HCT116 (cell line): ENCODE measurements around the gene LTBP4. TPM values are rescaled to one million over a fixed set of nuclear protein-coding genes. Genes with fewer than 3 reads are reported as not detected.
A peak's percentile ranks its signal among the peaks of the same experiment; 100 is the strongest.

ENCODE experiments used
- ATAC-seq: fragments of 200-7000 bp; cut with Tn5 transposase; 2 replicates; pipeline ENCODE4 v1.9.1; 2020; ENCODE audit warnings: mild to moderate bottlenecking, moderate library complexity
- BruUV-seq: library from RNA; stranded (reverse); fragments of 400-500 nt; replicated peaks from 2 replicates; lab custom pipeline; 2021; lab: Mats Ljungman, UMichigan
- CTCF ChIA-PET: fragments of 300-600 bp; sonication (Branson Sonifier 250); formaldehyde crosslinking; loops from one replicate; lab custom pipeline; 2021; ENCODE audit warnings: antibody characterized with exemption; lab: Charles Lee
- POLR2A ChIA-PET: fragments of 300-600, 350-600 bp; sonication (Branson Sonifier 250); formaldehyde crosslinking; loops from one replicate; lab custom pipeline; 2021; ENCODE audit warnings: antibody characterized with exemption; lab: Charles Lee
- RAD21 ChIA-PET, 2 experiments: fragments of 300-600 bp; sonication (Branson Sonifier 250); formaldehyde crosslinking; loops; one replicate each; lab custom pipeline; 2023; ENCODE audit warnings: low total read pairs in 2 of 2; ENCODE audit not compliant: uncharacterized antibody in 2 of 2, unreplicated experiment in 2 of 2, low non-redundant PET in 1 of 2; lab: Charles Lee
- DNase-seq: peaks from one replicate; pipeline ENCODE4 v3.0.0-alpha.2; 2010; ENCODE audit warnings: low read depth, low spot score
- H2AFZ ChIP-seq: fragments of 200-600 bp; shearing (Covaris generic), sonication (generic); 2 replicates; pipeline ENCODE4 v1.6.1; 2017; ENCODE audit warnings: low read depth, mixed run types, mixed read lengths, antibody characterized with exemption, low read length; ENCODE audit not compliant: poor library complexity, severe bottlenecking
- H3K27ac ChIP-seq: 2 replicates; pipeline ENCODE4 v1.5.1; 2012; ENCODE audit warnings: low read depth, low read length
- H3K27me3 ChIP-seq: fragments of 200-600 bp; sonication (generic); 2 replicates; pipeline ENCODE4 v1.6.1; 2016; ENCODE audit warnings: mixed run types, low read length, mixed read lengths; ENCODE audit not compliant: insufficient read depth
- H3K36me3 ChIP-seq, 2 experiments: fragments of 200-500 bp in 1 of 2; fragments of 200-600 bp in 1 of 2; sonication (Bioruptor generic) in 1 of 2; sonication (generic) in 1 of 2; 2 replicates each; pipeline versions ENCODE4 v1.5.1 to v1.6.1; 2014 to 2016; ENCODE audit warnings: low read length in 2 of 2, inconsistent platforms in 1 of 2, mixed read lengths in 1 of 2, mixed run types in 1 of 2; ENCODE audit not compliant: insufficient read depth in 2 of 2, control insufficient read depth in 1 of 2
- H3K4me1 ChIP-seq, 2 experiments: fragments of 200-600 bp in 1 of 2; sonication (generic) in 1 of 2; 2 replicates each; pipeline versions ENCODE4 v1.5.1 to v1.6.1; 2012 to 2017; ENCODE audit warnings: low read length in 2 of 2, inconsistent platforms in 1 of 2, mild to moderate bottlenecking in 1 of 2, mixed read lengths in 1 of 2, mixed run types in 1 of 2, moderate library complexity in 1 of 2; ENCODE audit not compliant: insufficient read depth in 2 of 2, control insufficient read depth in 1 of 2
- H3K4me2 ChIP-seq: fragments of 200-600 bp; sonication (generic); 2 replicates; pipeline ENCODE4 v1.6.1; 2017; ENCODE audit warnings: mixed run types, low read length, mixed read lengths
- H3K4me3 ChIP-seq, 2 experiments: fragments of 200-600 bp in 1 of 2; sonication (generic) in 1 of 2; replicated peaks in 1 of 2; 2 replicates each; pipeline ENCODE4 v1.5.1; 2011 to 2016; ENCODE audit warnings: low read length in 2 of 2, control low read depth in 1 of 2, low read depth in 1 of 2, mild to moderate bottlenecking in 1 of 2, mixed read lengths in 1 of 2, mixed run types in 1 of 2
- H3K79me2 ChIP-seq: fragments of 200-600 bp; sonication (generic); 2 replicates; pipeline ENCODE4 v1.6.1; 2017; ENCODE audit warnings: mild to moderate bottlenecking, mixed run types, low read length, moderate library complexity, mixed read lengths; ENCODE audit not compliant: insufficient read depth
- H3K9ac ChIP-seq: fragments of 200-600 bp; sonication (generic); 2 replicates; pipeline ENCODE4 v1.6.1; 2016; ENCODE audit warnings: low read length, mixed read lengths
- H3K9me2 ChIP-seq: fragments of 200-600 bp; sonication (generic), shearing (Covaris generic); 2 replicates; pipeline ENCODE4 v1.6.1; 2017; ENCODE audit warnings: mixed run types, mild to moderate bottlenecking, moderate library complexity; ENCODE audit not compliant: insufficient read depth
- H3K9me3 ChIP-seq, 2 experiments: fragments of 200-500 bp in 1 of 2; fragments of 200-600 bp in 1 of 2; sonication (Bioruptor generic) in 1 of 2; sonication (generic) in 1 of 2; 2 replicates each; pipeline ENCODE4 v1.6.1; 2014 to 2017; ENCODE audit warnings: low read length in 2 of 2, mixed read lengths in 2 of 2, inconsistent platforms in 1 of 2, low read depth in 1 of 2, mild to moderate bottlenecking in 1 of 2, mixed run types in 1 of 2, moderate library complexity in 1 of 2; ENCODE audit not compliant: control insufficient read depth in 1 of 2, insufficient read depth in 1 of 2
- H4K20me1 ChIP-seq: fragments of 200-600 bp; sonication (generic), shearing (Covaris generic); 2 replicates; pipeline ENCODE4 v1.6.1; 2017; ENCODE audit warnings: mixed run types, mild to moderate bottlenecking, moderate library complexity; ENCODE audit not compliant: insufficient read depth
- CBX3 ChIP-seq: IDR thresholded peaks from 2 replicates; pipeline ENCODE4 v1.6.1; 2012; ENCODE audit warnings: low read depth
- EZH2 ChIP-seq: fragments of 200-600 bp; sonication (generic); IDR thresholded peaks from 2 replicates; pipeline ENCODE4 v1.6.1; 2017; ENCODE audit warnings: antibody characterized with exemption, mixed run types
- POLR2A ChIP-seq: IDR thresholded peaks from 2 replicates; pipeline ENCODE4 v1.7.0; 2011; ENCODE audit warnings: borderline replicate concordance; ENCODE audit not compliant: insufficient read depth, insufficient read length; ENCODE audit errors: extremely low read depth
- RAD21 ChIP-seq: IDR thresholded peaks from 2 replicates; pipeline ENCODE4 v1.6.1; 2012; ENCODE audit warnings: low read depth, mild to moderate bottlenecking
- SIN3A ChIP-seq: IDR thresholded peaks from 2 replicates; pipeline ENCODE4 v1.6.1; 2012; ENCODE audit warnings: low read depth
- SP1 ChIP-seq: IDR thresholded peaks from 2 replicates; pipeline ENCODE4 v1.6.1; 2012; ENCODE audit warnings: low read depth
- TCF7L2 ChIP-seq: IDR thresholded peaks from 2 replicates; pipeline ENCODE4 v1.7.0; 2011; ENCODE audit warnings: borderline replicate concordance, inconsistent platforms; ENCODE audit not compliant: insufficient read depth, insufficient read length; ENCODE audit errors: extremely low read depth
- YY1 ChIP-seq: IDR thresholded peaks from 2 replicates; pipeline ENCODE4 v1.6.1; 2011; ENCODE audit warnings: low read length, low read depth, moderate library complexity, mild to moderate bottlenecking; ENCODE audit not compliant: insufficient replicate concordance; ENCODE audit errors: extremely low read depth
- ZFX ChIP-seq: fragments of 450-650 bp; IDR thresholded peaks from 2 replicates; pipeline ENCODE4 v1.6.1; 2017
- ZNF274 ChIP-seq: fragments of 200-500 bp; sonication (Bioruptor generic); IDR thresholded peaks from 2 replicates; pipeline ENCODE4 v1.6.1; 2014; ENCODE audit warnings: mild to moderate bottlenecking, low read depth, low read length, inconsistent platforms
- intact Hi-C: fragments of 100-400 bp; cut with micrococcal nuclease; formaldehyde crosslinking; loops from 2 replicates; pipeline ENCODE4 v1.10.0; 2022
- total RNA-seq: library from RNA; stranded (reverse); gene quantifications from one replicate; pipeline ENCODE4 v1.2.1, GENCODE V29; 2021; ENCODE audit not compliant: unreplicated experiment
- TF ChIP-seq, protein P1 (sequence below): IDR thresholded peaks from 2 replicates; pipeline ENCODE4 v1.6.1; 2012
- TF ChIP-seq, protein P2 (sequence below): IDR thresholded peaks from 2 replicates; pipeline ENCODE4 v1.6.1; 2011; ENCODE audit warnings: mild to moderate bottlenecking, low read length, moderate library complexity; ENCODE audit not compliant: insufficient replicate concordance; ENCODE audit errors: extremely low read depth

LTBP4 gene
- total RNA-seq, 1 experiment from 2014 or later, result 310 TPM

DNA sequence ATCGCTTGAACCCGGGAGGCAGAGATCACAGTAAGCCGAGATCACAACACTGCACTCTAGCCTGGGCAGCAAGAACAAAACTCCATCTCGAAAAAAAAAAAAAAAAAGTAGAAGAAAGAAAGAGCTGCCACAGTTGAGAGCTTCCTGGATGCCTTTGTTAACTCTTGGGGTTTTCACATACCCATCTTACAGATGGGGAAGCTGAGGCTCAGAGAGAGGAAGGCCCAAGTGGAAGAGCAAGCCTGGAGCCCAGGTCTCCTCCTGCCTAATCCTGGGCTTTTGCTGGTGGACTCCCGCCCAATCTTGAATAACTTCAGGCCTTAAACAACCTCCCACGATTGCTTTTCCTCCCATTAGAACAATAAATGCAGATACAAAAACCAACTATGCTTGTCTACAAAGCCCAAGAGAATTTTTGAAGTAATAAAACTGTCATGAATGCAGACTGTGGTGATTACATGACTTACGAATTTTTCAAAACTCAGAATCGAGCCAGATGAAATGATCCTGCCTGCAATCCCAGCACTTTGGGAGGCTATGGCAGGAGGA, 41.7 kb downstream of the LTBP4 start:
- Histone ChIP-seq H4K20me1 (no peaks in the 10 kb centered on the region), H3K4me3 (no peak overlapping the region), H3K36me3 (no peaks in the 10 kb centered on the region), H3K9ac (no peak overlapping the region), H3K4me2 (no peak overlapping the region), H3K27ac (no peak overlapping the region), H2AFZ (no peak overlapping the region), H3K9me3 (no peaks in the 10 kb centered on the region), H3K27me3 (no peaks in the 10 kb centered on the region), H3K4me1 (peaks cover 33 to 38% of the 10 kb centered on the region in 2 experiments), H3K79me2 (no peaks in the 10 kb centered on the region), H3K9me2 (no peaks in the 10 kb centered on the region)
- no TSS peak for BruUV-seq
- intact Hi-C loops, result no loop called here
- no peak for ATAC-seq
- POLR2A ChIA-PET, result no interaction called here
- RAD21 ChIA-PET, result no interaction called here
- CTCF ChIA-PET, result interaction anchor here (4.5 kb wide), 1 partner anchor 8 kb away, joined by 50 read pairs; no protein-coding TSS in a partner anchor
- TF ChIP-seq SP1, result no peak
- TF ChIP-seq CBX3, result no peak
- TF ChIP-seq, protein P1, sequence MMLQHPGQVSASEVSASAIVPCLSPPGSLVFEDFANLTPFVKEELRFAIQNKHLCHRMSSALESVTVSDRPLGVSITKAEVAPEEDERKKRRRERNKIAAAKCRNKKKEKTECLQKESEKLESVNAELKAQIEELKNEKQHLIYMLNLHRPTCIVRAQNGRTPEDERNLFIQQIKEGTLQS, result no peak
- no peak for TF ChIP-seq EZH2
- no peak for TF ChIP-seq SIN3A
- TF ChIP-seq TCF7L2, result no peak
- DNase-seq, result no peak

DNA sequence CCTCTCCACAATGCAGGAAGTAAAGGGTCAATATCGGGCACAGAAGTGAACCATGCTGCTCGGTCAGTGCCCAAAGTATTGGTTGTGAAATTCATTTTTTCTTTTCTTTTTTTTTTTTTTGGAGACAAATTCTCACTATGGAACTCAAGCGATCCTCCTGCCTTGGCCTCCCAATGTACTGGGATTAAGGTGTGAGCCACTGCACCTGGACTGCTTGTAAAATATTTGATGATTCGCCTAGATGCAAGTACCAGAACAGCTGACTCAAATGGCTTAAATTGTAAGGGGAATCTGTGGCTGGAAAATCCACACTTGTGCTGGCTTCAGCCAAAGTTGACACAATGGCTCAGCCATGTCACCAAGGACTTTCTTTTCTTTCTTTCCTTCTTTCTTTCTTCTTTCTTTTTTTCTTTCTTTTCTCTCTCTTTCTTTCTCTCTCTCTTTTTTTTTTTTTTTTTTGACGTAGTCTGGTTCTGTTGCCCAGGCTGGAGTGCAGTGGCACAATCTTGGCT, 45.6 kb downstream of the LTBP4 start:
- H3K36me3 ChIP-seq, result no peaks in the 10 kb centered on the region
- TSS peak; percentile 90 for BruUV-seq
- H2AFZ ChIP-seq, result peak overlapping the region; percentile 98
- H4K20me1 ChIP-seq, result no peaks in the 10 kb centered on the region
- H3K9me3 ChIP-seq, result no peaks in the 10 kb centered on the region
- peak overlapping the region; percentile 33 to 55 for H3K4me3 ChIP-seq
- H3K9ac ChIP-seq, result peak overlapping the region; percentile 59
- ChIA-PET POLR2A (interaction anchor here (0.9 to 1.7 kb wide), 4 partner anchors 8 to 104 kb away, joined by 3 to 5 read pairs (median 4); partner anchors contain the start of genes ACTMAP and SNRPA), CTCF (interaction anchor here (0.7 to 4.5 kb wide), 5 partner anchors 12 to 342 kb away, joined by 3 to 50 read pairs (median 5); no protein-coding TSS in a partner anchor), RAD21 (no interaction called here)
- no peaks in the 10 kb centered on the region for H3K27me3 ChIP-seq
- H3K27ac ChIP-seq, result peak overlapping the region; percentile 83
- no peaks in the 10 kb centered on the region for H3K9me2 ChIP-seq
- intact Hi-C loops, result no loop called here
- no peak; the same call in 1 of the 2 replicates for ATAC-seq
- H3K79me2 ChIP-seq, result no peaks in the 10 kb centered on the region
- no peak for DNase-seq
- peak overlapping the region; percentile 79 for H3K4me2 ChIP-seq
- TF ChIP-seq SIN3A (no peak), POLR2A (no peak), RAD21 (no peak), ZNF274 (no peak), ZFX (no peak), YY1 (no peak), TCF7L2 (no peak)
- TF ChIP-seq, protein P2, sequence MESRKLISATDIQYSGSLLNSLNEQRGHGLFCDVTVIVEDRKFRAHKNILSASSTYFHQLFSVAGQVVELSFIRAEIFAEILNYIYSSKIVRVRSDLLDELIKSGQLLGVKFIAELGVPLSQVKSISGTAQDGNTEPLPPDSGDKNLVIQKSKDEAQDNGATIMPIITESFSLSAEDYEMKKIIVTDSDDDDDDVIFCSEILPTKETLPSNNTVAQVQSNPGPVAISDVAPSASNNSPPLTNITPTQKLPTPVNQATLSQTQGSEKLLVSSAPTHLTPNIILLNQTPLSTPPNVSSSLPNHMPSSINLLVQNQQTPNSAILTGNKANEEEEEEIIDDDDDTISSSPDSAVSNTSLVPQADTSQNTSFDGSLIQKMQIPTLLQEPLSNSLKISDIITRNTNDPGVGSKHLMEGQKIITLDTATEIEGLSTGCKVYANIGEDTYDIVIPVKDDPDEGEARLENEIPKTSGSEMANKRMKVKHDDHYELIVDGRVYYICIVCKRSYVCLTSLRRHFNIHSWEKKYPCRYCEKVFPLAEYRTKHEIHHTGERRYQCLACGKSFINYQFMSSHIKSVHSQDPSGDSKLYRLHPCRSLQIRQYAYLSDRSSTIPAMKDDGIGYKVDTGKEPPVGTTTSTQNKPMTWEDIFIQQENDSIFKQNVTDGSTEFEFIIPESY, result no peak
- peaks cover 33 to 38% of the 10 kb centered on the region in 2 experiments for H3K4me1 ChIP-seq
